GM18520 (cell line): ENCODE results near the gene ST7.
A peak's percentile ranks its signal among the peaks of the same experiment; 100 is the strongest.
"Not testable (repeated sequence)": the region's sequence is repeated elsewhere in the genome, so short reads cannot be mapped to it uniquely, and the experiment has no call there.

Source experiments
- ATAC-seq: cut with Tn5 transposase; IDR thresholded peaks from one replicate; pipeline ENCODE4 v1.9.1; 2021; ENCODE audit not compliant: unreplicated experiment

ST7 gene

DNA sequence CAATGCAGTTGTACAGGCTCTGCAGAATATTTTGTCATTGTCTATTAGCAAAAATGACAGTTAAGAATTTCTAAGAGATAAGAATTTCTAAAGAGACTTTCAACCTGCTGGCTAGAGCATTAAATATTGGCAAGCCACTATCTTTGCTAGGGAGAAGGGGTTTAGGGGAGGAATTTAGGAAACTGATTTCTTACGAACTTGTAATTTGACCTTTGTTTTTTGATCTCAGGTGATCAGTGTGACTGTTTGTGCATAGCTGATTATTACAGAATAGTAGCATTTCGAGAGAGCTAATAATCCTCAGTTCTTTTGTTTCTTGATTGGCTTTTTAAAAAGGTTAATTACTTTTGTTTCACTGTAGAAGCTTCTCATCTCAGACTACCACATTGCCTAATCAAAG lies 68.1 kb downstream of the ST7 start:
- ATAC-seq, result no peak

DNA sequence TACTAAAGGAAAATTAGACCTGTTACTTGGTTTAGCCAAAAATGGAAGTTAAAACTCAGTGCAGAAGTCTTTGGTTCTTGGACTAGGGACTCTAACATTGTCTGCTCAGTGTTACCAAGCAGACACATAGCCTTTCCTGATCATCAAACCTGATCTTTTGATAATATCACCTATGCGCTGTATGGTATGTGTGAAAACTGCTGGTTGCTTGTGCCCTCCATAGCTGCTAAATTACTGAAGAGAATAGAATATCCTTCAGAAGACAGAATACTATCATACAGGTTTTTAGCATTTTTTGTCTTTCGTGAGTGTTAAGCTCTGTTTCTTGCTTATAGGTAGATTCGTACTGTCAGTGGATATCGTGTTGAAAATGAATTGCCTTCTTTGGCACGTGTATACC lies 68.7 kb downstream of the ST7 start:
- no peak for ATAC-seq

DNA sequence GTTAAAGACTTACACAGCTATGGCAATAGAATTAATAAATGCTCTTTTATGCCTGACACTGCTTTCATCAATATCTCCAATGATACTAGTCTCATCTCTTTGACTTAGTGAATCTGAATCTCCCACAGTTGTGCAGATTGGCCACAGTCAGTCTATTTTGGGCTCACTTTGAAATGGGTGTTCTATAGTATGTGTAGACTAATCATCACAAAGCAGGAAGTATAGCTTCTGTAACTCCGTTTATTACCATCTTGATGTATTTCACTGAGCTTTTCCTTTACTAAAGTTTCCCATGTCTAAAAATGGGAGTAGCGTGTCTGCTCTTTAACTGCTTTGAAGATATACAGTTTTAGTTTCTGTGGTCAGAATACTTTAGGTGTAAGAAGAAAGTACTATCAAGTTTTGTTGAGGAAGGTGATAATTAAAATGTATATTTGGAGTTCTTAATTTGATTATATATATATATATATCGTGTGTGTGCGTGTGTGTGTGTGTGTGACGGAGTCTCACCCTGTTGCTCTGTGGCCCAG lies 70.1 kb downstream of the ST7 start:
- ATAC-seq, result peak; percentile 53

DNA sequence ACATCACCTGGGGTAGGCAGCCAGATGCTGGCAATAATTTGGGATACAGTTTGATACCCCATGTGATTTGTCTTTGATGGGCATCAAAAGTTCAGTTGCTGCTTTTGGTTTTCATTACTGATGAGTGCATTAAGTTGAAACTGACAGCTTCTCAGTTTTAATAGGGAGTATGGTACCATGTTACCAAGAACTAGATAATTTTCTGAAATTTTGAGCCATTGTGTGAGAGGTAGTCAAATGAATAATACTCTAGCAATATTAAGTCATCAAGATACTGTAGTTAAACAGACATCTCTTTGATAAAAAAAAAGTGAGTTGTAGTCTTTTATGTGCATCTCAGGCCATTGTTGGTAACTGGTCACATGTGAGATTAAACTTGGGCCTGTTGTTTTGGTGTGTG lies 71.5 kb downstream of the ST7 start:
- ATAC-seq, result no peak

DNA sequence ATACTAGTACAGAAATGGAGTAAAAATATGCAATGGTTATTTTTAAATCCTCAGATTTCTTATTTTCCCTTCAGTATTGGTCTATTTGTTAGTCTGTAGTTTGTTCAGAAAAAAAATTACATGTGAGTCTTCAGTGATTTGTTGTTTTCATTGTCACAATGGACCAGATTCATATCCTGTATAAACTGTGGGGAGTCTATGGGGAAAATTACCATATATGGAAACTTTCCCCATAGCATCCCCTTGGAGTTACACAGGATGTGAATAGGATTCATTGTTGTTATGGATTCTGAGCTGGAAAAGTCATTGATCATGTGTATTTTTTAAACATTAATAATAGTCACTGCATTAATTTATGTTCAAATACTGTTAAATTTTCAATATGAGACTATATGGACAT lies 72.6 kb downstream of the ST7 start:
- ATAC-seq, result no peak

DNA sequence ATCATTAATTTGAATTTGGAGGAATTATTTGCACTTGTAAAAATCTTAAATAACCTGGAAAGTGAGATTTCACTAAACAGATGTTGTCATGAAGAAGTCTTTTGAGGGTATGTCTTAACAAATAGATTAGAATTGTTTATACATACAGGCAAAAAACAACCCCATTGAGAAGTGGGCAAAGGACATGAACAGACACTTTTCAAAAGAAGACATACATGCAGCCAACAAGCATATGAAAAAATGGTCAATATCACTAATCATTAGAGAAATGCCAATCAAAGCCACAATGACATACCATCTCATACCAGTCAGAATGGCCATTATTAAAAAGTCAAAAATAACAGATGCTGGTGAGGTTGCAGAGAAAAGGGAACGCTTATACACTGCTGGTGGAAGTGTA lies 77.0 kb downstream of the ST7 start:
- not testable (repeated sequence) for ATAC-seq

DNA sequence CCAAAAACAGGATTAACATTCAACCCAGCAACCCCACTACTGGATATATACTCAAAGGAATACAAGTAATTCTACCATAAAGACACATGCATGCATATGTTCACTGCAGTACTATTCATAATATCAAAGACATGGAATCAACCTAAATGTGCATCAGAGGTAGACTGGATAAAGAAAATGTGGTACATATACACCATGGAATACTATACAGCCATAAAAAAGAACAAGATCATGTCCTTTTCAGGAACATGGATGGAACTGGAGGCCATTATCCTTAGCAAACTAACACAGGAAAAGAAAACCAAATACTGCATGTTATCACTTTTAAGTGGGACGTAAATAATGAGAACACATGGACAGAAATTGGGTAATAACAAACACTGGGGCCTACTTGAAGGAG lies 77.5 kb downstream of the ST7 start:
- ATAC-seq, result not testable (repeated sequence)

DNA sequence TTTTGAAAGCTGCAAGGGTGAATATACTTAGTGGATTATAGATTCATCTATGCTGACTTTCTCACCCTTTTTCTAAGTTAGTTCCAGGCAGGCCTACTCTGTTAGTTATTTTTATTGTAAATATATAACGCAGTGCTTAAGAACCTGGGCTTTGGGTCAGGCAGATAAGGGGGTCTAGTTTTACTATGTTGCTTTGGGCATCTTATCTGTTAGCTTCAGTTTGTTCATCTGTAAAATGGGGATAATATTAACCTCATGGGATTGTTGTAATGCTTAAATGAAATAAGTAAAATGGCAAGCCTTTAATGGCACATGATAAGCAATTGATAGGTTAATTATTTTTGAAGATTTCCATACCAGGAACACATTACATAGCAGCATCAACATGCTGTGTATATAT lies 79.5 kb downstream of the ST7 start:
- no peak for ATAC-seq

DNA sequence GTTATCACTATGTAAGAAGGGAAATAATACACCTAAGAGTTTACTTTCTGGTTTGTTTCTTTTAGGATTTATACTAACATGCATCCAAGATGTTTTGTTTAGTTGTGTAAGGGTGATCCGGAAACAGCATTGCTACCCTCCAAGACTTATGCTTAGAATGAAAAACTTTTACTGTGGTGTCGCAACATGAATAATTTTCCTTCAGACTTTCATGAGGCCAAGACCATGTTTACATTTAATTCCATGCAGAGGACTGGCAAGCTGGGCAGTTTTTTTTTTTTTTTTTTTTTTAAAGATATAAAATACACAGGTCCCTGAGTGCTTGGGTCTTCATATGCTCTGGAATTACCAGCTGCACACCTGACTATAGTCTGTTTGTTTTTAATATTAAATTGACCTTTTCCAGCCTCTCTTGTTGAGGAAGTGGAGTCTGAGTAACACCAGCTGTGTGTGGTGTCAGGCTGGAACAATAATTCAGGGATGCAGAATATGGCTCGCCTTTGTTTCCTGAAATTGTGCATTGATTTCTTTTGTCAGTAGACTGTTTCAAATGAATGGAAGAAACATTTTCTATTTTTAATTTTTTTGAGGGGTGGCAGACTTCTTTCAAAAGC lies 81.7 kb downstream of the ST7 start:
- no peak for ATAC-seq

DNA sequence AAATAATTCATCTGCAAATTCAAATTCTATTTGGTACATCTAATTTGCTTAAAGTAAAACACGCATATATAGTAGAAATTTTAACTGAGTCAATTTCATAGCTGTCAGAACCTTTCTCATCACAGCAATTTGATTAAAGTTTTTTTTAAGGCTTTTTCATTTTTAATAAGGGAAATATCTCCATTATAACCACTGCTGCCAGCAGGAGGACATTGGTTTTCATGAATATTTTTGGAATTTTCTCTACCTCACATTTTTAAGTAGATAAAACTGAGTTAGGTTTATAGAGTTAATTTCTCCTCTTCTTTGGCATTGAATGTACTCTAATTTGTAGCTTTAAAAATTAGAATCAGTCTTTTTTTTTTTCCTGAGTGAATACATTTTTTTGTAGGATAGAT lies 82.2 kb downstream of the ST7 start:
- no peak for ATAC-seq

DNA sequence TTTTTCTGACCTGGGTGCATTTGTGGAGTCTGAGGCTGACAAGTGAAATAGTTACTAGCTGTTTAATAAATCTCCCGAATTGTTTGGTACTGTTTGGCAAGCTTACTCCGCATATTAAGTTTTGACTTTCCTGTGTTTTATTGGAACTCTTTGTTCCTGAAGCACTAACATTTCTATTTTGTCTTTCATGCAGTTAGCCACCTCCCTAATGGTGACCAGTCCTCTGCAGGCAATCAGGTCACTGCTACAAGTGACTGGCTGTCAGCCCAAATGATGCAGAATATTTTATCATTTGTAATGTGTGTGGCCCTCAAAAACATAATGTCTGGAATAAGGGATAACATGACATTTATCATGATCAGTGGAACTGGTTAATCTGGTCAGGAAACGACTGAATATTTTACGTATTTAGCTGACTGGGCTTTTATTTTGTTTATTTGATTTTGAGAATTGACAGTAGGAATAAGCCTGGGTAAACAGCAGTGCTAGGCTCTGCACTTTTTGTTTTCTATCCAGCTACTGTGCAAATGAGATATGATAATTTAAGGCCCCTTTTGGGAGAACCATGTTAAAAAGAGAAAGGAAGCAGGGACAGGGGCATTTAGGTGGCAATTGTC lies 82.9 kb downstream of the ST7 start:
- ATAC-seq, result no peak

DNA sequence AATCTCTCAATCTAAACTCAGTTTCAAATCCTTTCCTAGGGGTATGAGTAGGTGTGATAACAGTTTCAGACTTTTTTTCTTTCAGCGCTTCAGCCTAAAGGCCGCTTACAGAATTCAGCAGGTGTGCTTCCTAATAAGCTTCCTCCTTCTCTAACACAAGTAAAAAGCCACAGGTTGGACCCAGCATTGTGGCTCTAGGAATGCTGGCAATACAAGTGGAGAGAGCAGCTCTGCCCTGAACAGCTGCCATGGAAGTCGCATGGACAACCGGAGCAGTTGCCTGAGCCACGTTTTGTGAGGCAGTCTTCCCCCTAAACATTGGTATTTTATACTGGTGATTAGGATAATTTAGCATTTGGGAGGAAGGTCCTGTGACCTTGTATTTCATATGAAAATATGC lies 83.5 kb downstream of the ST7 start:
- no peak for ATAC-seq

DNA sequence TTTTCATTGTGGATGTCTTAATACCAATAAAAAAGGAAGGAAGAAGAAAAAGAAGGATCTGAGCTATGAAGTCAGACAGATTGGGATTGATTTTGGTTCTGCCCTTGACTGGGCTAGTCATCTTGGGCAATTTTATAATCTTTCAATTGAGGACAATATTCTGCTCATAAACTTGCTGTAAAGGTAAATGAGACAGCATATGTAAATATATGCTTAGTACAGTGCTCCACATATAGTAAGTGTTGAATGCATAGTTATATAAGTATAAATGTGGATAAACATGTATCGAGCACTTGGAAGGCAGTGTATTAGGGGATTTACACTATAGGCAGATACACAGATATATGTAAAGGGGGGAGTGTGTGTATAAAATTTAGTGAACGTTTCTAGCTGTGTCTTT lies 85.1 kb downstream of the ST7 start:
- no peak for ATAC-seq

DNA sequence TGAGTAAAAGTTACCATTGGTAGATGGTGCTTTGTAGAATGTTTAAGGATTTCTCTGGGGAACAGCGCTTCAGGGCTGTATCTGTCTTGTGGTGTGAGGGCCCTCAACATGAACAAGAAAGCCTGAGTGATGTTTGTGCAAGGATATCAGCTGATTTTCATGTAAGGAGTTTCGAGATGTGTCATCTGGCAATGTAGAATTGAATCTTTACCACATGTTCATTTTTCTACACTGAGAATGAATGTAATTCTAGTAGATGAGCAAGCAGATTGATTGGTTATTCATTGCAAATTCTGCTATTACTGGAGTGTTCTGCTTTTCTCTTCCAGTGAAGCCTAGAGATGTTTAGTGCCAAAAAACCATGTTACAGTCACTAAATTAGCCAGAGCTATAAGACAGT lies 87.7 kb downstream of the ST7 start:
- peak; percentile 85 for ATAC-seq

DNA sequence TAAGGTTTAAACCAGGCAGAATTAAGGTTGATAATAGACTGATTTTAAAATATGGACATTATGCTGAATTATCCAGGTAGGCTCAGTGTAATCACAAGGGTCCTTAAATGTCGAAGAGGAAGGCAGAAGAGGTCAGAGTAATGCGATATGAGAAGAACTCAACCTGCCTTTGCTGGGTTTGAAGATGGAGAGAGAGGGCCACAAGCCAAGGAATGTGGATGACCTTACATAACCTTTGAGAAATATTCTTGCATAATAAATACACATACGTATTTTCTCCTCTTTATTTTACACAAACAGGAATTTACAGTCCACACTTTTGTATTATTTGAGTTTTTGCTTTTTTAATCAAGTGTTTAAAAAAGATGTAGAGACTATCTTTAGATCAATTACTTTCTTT lies 88.5 kb downstream of the ST7 start:
- ATAC-seq, result no peak

DNA sequence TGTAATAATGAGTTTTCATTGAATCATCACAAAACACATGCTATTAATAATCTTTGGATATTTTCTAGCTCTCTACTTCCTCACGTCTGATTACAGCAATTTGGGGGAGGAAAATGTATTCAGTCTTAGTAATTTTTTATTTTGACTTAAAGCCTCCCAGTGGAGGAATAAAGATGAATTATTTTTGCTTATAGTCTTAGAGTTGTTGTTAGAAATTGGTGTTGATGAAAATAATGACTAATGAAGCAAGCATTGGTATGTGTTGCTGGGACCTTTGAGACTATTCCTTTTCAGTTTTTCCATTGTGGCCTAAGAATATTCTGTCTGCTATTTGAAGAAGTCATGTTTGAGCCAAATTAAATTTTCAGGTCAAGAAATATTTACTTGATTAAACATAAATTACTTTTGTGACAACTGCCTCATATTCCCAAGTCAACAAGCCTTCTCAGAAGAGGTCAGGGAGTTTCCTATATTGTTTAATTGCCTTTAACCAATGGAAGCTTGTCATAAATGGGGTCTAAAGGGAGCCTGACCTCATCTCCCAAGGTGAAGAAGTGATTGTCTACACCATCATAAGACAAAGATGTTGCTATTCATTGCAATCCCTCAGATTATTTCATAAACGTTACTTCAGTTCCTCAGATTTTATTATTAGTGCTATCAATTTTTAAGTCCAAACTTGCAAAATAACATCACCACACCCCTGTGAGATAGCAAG lies 90.0 kb downstream of the ST7 start:
- no peak for ATAC-seq

DNA sequence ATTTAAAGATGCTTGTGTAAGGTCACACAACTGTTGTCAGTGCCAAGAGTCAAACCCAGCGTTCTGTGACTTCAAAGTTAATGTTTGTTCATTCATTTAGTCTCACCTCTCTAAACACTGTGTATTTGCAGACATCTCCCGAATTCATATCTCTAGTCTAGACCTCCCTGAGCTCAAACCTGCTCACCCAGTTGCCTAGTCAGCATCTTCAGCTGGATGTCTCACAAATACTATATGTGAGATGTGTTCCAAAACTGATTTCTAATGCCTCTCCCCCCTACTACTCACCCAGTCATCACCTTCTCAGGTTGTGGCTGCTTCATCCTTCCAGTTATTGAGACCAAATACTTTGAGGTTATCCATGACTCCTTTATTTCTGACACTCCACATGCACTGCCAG lies 91.4 kb downstream of the ST7 start:
- ATAC-seq, result no peak

DNA sequence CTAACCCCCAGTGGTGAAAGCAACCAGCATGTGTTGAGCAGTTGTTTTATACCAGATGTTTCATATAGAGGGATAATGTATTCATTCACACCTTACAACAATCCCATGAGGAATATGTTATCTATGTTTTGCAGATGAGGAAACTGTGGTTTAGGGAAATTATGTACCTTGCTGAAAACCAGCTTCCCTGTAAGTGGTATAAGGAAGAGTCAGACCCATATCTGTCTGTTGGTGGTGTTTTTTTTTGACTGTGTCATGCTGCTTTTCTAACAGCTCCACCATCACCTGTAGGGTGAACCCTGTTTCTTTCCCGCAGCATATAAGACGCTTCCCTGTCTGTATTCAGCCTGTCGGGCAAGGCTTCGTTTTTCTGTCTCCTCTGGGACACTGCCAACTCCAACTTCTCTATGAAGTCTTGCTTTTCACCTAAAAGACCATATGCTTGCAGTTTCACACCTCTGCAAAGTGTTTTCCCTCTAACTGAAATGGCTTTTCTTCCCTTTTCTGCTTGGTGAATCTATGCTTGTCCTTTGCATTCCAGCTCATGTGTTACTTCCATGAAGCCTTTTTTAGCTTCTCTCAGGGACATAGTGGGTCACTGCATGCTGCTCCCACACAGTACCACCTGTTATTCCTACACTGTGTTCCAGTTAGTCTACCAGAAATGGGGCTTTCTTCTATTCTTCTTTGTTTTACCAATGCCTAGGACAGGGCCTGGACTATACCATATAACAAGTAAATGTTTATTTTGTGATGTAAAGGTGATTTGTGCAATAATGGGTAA lies 92.8 kb downstream of the ST7 start:
- ATAC-seq, result no peak

DNA sequence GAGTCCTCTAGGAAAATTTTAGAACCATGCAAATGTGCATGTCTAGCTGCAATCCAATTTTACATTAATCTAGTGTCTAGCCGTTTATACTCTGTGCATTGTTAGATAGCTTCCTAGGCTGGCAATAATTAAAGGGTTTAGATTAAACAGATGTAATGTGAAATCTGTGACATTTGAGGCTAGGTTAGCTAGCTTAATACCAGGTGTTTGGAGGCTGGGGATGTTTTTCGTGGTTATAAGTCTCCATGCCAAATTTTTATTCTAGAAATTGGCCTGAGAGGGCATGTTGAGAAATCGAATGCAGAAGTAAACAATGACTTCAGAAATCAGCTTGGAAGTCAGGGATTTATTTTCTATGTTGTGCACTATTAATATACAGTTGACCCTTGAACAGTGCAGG lies 94.2 kb downstream of the ST7 start:
- no peak for ATAC-seq

DNA sequence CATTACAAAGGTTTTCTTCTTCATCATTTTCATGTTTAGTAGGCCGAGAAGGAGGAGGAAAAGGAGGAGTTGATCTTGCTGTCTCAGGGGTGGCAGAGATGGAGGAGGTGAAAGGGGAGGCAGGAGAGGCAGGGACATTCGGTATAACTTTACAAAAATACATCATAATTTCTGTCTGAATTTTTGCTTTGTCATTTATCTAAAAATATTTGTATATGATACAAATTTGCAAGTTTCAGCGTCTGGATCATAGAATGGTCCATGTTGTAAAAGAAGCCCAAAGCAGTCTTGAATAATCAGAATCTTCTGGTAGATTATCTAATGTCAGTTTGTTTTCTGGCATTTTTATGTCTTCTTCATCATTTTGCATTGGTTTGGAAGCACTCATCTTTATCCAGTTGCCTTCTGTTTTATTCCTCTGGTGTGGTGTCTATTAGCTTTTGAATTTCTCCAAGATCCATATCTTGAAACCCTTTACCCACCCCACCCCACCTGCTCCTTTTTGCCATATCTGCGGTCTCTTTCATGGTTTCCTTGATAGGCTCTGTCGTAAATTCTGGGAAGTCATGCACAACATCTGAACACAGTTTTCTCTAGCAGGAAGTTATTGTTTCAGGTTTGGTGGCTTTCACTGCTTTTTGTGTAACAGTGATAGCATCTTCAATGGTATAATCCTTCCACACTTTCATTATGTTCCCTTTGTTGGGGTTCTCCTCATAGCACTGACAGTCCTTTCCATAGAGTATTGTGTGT lies 95.0 kb downstream of the ST7 start:
- no peak for ATAC-seq

DNA sequence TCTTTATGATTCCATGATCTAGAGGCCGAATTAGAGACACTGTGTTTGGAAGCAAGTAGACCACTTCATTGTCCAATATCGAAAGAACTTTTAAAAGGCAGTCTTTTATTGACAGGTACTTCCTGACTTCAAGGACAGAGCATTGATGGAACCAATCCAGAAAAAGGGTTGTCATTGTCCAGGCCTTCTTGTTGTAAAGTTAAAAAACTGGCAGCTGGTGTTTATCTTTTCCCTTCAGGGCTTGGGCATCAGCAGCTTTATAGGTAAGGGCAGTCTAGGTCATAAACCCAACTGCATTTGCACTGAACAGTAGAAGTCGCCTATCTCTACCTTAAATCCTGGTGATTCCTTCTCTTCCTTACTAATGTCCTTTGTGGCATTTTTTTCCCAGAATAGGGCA lies 95.6 kb downstream of the ST7 start:
- no peak for ATAC-seq
